Cardiac muscle cell (in vitro differentiated cells and primary cell): Measurements from ENCODE around the gene CCL18. TPM values are rescaled to one million over a fixed set of nuclear protein-coding genes. Genes with fewer than 3 reads are reported as not detected.

Experiments used
- DNase-seq, 2 donors: peaks; one replicate each; pipeline versions ENCODE4 v3.0.0 to v3.0.0-alpha.2; 2010 to 2017; ENCODE audit warnings: low read depth in 1 of 2, low spot score in 1 of 2
- H3K27ac ChIP-seq: fragments of 200-600 bp; sonication (generic); 2 replicates; pipeline ENCODE4 v1.5.1; 2016
- H3K27me3 ChIP-seq: fragments of 200-600 bp; sonication (generic); 2 replicates; pipeline ENCODE4 v1.6.0; 2016; ENCODE audit warnings: control low read depth
- H3K36me3 ChIP-seq: fragments of 200-600 bp; sonication (generic); 2 replicates; pipeline ENCODE4 v1.5.1; 2016; ENCODE audit warnings: control low read depth
- H3K4me1 ChIP-seq: fragments of 200-600 bp; sonication (generic); 2 replicates; pipeline ENCODE4 v1.8.1; 2017; ENCODE audit warnings: low read depth, mild to moderate bottlenecking, mixed run types
- H3K4me3 ChIP-seq: fragments of 200-600 bp; sonication (generic); 2 replicates; pipeline ENCODE4 v1.5.1; 2016; ENCODE audit warnings: mild to moderate bottlenecking
- H3K9me3 ChIP-seq: fragments of 200-600 bp; sonication (generic); 2 replicates; pipeline ENCODE4 v1.5.1; 2017; ENCODE audit warnings: low read depth, mild to moderate bottlenecking, control low read depth
- polyA plus RNA-seq: library from polyadenylated mRNA; unstranded; fragments of >200 nt; fragmentation: Nextera tagmentation; extraction: Ambion mirVana; gene quantifications from 2 replicates; pipeline ENCODE4 v1.2.1, GENCODE V29; 2016
- total RNA-seq: library from RNA; depleted of rRNA; stranded (reverse); fragments of >200 nt; gene quantifications from 2 replicates; pipeline ENCODE4 v1.2.3, GENCODE V29; 2016
- TF ChIP-seq, protein P1 (sequence below): IDR thresholded peaks from 2 replicates; pipeline ENCODE4 v1.5.1; 2012; ENCODE audit warnings: low read depth, mild to moderate bottlenecking, low read length

Gene CCL18
- total and polyA plus RNA-seq, 2 experiments from 2014 or later = not detected

DNA sequence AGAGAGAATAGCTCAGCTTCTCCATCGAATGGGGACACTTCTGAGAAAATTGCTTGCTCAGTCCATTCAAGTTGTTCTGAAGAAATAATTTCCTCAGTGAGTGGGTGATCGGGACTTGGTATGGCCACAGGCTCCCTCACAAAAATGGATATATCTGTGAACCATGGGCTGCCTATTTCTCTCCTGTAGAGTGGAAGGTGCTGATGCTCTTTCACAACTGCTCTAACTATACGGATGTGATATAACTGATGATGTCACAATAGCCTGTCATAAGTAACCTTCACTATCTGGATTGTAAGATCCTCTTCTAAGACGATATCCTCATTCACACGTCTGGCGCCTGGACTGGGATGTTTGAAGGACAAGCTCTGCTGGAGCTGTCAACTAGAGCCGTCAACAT, 4.7 kb upstream of the CCL18 start:
- Histone ChIP-seq H3K4me1 (peaks cover 7% of the 10 kb centered on the region), H3K27me3 (no peaks in the 10 kb centered on the region), H3K4me3 (no peak overlapping the region), H3K9me3 (no peaks in the 10 kb centered on the region), H3K27ac (no peak overlapping the region), H3K36me3 (no peaks in the 10 kb centered on the region)
- TF ChIP-seq, protein P1, sequence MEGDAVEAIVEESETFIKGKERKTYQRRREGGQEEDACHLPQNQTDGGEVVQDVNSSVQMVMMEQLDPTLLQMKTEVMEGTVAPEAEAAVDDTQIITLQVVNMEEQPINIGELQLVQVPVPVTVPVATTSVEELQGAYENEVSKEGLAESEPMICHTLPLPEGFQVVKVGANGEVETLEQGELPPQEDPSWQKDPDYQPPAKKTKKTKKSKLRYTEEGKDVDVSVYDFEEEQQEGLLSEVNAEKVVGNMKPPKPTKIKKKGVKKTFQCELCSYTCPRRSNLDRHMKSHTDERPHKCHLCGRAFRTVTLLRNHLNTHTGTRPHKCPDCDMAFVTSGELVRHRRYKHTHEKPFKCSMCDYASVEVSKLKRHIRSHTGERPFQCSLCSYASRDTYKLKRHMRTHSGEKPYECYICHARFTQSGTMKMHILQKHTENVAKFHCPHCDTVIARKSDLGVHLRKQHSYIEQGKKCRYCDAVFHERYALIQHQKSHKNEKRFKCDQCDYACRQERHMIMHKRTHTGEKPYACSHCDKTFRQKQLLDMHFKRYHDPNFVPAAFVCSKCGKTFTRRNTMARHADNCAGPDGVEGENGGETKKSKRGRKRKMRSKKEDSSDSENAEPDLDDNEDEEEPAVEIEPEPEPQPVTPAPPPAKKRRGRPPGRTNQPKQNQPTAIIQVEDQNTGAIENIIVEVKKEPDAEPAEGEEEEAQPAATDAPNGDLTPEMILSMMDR = no peak
- DNase-seq = no peak

- H3K36me3 ChIP-seq = no peaks in the 10 kb centered on the region
- peaks cover 7% of the 10 kb centered on the region for H3K4me1 ChIP-seq
- no peak overlapping the region for H3K4me3 ChIP-seq
- no peak for DNase-seq
- H3K9me3 ChIP-seq = no peaks in the 10 kb centered on the region
- no peaks in the 10 kb centered on the region for H3K27me3 ChIP-seq
- TF ChIP-seq, protein P1 = no peak
- H3K27ac ChIP-seq = no peak overlapping the region
Observed at GRCh38 chr17:36060816-36061215, 3.3 kb upstream of the CCL18 start.

- no peaks in the 10 kb centered on the region for H3K36me3 ChIP-seq
- H3K4me3 ChIP-seq = no peak overlapping the region
- H3K4me1 ChIP-seq = no peaks in the 10 kb centered on the region
- no peaks in the 10 kb centered on the region for H3K27me3 ChIP-seq
- DNase-seq = no peak
- H3K27ac ChIP-seq = no peak overlapping the region
- H3K9me3 ChIP-seq = no peaks in the 10 kb centered on the region
- TF ChIP-seq, protein P1 = no peak
Observed at GRCh38 chr17:36066365-36066985, 2.4 kb downstream of the CCL18 start.

DNA sequence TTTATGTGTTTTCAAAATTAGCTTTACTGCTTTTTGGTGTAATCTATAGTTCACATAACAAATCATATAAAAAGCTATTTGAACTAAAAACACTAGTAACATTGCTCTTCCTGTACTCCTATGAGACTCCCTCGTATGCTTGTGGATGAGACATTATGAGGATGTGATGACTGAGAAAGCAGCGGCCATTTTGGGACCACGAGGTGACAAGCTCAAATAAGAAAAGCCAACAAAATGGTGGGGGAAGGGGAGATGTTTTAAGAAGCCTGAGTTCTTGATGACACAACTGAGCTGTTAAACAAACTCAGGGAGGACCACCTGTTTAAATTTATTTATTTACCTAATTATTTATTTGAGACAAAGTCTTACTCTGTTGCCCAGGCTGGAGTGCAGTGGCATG, 4.5 kb downstream of the CCL18 start:
- H3K27me3 ChIP-seq = no peaks in the 10 kb centered on the region
- DNase-seq = no peak
- H3K4me3 ChIP-seq = no peak overlapping the region
- TF ChIP-seq, protein P1 = no peak
- H3K36me3 ChIP-seq = no peaks in the 10 kb centered on the region
- no peaks in the 10 kb centered on the region for H3K9me3 ChIP-seq
- no peak overlapping the region for H3K27ac ChIP-seq
- no peaks in the 10 kb centered on the region for H3K4me1 ChIP-seq

GRCh38 chr17:36069136-36069535, 5.1 kb downstream of the CCL18 start:
- Histone ChIP-seq H3K4me1 (no peaks in the 10 kb centered on the region), H3K27me3 (no peaks in the 10 kb centered on the region), H3K4me3 (no peak overlapping the region), H3K9me3 (no peaks in the 10 kb centered on the region), H3K27ac (no peak overlapping the region), H3K36me3 (no peaks in the 10 kb centered on the region)
- DNase-seq = no peak
- TF ChIP-seq, protein P1 = no peak
